DMS53 (cell line): ENCODE data around the gene AFM.
"Not testable (repeated sequence)": the region's sequence is repeated elsewhere in the genome, so short reads cannot be mapped to it uniquely, and the experiment has no call there.

Experiments used
- DNase-seq: peaks from one replicate; lab custom pipeline; 2025; lab: John Stamatoyannopoulos, UW

Gene AFM

GRCh38 chr4:73507541-73507940 is 26.0 kb downstream of the AFM start:
- no peak for DNase-seq

GRCh38 chr4:73508651-73509050 is 27.1 kb downstream of the AFM start:
- no peak for DNase-seq

- no peak for DNase-seq
These were observed 36.8 kb downstream of the AFM start for GRCh38 chr4:73518340-73518739.

- DNase-seq, result no peak
These were observed 39.3 kb downstream of the AFM start for GRCh38 chr4:73520821-73521220.

DNA sequence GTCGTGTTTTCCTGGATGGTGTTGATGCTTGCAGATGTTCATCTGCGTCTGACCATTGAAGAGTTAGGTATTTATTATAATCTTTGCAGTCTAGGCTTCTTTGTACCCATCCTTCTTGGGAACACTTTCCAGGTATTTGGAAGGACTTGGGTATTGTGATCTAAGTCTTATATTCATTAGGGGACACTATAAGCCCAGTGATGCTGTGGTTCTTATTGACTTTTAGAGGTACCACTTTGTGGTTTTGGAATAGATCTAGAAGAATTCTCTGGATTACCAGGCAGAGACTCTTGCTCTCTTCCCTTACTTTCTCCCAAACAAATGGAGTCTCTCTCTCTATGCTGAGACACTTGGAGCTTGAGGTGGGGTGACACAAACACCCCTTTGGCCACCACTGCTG is 41.6 kb downstream of the AFM start:
- DNase-seq, result peak; percentile 53

- no peak for DNase-seq
These were observed 44.1 kb downstream of the AFM start for GRCh38 chr4:73525611-73526010.

- DNase-seq, result no peak
These were observed 45.7 kb downstream of the AFM start for GRCh38 chr4:73527196-73527595.

DNA sequence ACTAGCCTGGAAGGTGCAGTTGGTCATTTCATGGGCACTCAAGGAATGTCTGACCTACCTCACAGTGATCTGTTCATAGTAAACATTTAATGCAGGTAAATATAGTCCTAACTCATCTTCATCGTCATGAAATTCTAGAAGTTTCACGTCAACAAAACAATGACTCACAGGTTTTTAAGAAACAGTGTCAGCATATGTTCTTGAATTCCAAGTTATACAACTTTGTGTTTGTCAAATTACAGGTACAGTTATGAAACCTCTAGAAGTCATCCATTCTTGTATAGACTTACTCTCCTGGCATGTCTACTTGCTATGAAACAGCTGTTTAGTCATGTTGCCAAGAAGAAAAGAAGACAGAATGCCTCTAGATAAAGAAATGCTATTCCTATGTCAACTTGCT is 46.6 kb downstream of the AFM start:
- peak; percentile 9 for DNase-seq

GRCh38 chr4:73533515-73534422 is 52.2 kb downstream of the AFM start:
- DNase-seq, result peak; percentile 39

GRCh38 chr4:73538162-73538561 is 56.6 kb downstream of the AFM start:
- no peak for DNase-seq

GRCh38 chr4:73539386-73539785 is 57.8 kb downstream of the AFM start:
- no peak for DNase-seq

DNA sequence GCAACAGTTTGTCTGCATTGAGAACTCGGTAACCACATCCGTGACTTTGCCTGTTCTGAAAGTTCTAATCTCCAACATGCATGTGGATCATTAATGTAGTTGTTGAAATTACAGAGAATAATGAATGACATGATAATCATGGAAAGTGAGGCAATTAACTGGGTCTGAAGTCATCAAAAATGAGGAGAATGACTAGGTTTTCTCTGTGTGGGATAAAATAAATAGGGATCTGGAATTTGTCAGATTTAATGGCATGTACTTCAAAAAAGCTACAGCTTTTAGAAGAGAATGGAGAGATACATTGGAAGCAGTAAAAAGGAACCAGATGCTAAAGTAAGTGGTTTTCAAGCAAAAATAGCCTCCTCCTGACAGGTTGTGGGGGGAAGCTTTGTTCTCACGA is 59.3 kb downstream of the AFM start:
- no peak for DNase-seq

DNA sequence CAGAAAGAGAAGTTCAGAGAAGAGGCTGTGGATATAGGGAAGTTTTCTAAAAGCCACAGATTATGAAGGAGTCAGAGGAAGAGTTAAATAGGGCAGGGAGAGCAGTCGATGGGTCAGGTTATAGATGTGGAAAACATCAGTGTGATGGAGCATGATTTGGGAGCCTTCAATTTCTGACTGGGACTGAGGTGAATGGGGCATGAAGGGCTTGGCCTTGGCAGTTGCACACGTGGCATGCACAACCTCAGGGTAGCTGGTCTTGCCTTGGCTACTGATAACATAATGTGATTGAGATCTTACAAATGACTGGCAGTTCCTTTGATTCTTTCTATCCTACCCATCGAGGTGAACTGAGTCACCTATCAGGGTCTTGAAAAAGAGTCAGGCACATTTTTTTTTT is 59.7 kb downstream of the AFM start:
- DNase-seq, result no peak

GRCh38 chr4:73544620-73545019 is 63.1 kb downstream of the AFM start:
- no peak for DNase-seq

DNA sequence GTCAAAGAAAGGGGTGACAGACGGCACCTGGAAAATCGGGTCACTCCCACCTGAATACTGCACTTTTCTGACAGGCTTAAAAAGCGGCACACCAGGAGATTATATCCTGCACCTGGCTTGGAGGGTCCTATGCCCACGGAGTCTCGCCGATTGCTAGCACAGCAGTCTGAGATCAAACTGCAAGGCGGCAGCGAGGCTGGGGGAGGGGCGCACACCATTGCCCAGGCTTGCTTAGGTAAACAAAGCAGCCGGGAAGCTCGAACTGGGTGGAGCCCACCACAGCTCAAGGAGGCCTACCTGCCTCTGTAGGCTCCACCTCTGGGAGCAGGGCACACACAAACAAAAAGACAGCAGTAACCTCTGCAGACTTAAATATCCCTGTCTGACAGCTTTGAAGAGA is 69.3 kb downstream of the AFM start:
- DNase-seq, result not testable (repeated sequence)
